Transverse colon (tissue), 3 donors: ENCODE results near the gene SPIN1.

Experiments
- EP300 ChIP-seq: sonication (generic); formaldehyde crosslinking; IDR thresholded peaks from one replicate; pipeline ENCODE4 v1.6.1; 2017; ENCODE audit warnings: antibody characterized with exemption, low read depth
- POLR2A ChIP-seq: fragments of 450-650 bp; IDR thresholded peaks from one replicate; pipeline ENCODE4 v1.6.1; 2016; ENCODE audit warnings: antibody characterized with exemption, mild to moderate bottlenecking, moderate library complexity
- TF ChIP-seq, protein P1 (sequence below), 5 experiments: fragments of 200-600 bp in 3 of 5; fragments of 450-650 bp in 2 of 5; sonication (generic) in 3 of 5; IDR thresholded peaks; 1 replicate in 2 of 5; 2 replicates in 3 of 5; pipeline ENCODE4 v1.5.1; 2016 to 2017; ENCODE audit warnings: antibody characterized with exemption in 5 of 5, inconsistent platforms in 3 of 5, mild to moderate bottlenecking in 2 of 5, moderate library complexity in 1 of 5

DNA sequence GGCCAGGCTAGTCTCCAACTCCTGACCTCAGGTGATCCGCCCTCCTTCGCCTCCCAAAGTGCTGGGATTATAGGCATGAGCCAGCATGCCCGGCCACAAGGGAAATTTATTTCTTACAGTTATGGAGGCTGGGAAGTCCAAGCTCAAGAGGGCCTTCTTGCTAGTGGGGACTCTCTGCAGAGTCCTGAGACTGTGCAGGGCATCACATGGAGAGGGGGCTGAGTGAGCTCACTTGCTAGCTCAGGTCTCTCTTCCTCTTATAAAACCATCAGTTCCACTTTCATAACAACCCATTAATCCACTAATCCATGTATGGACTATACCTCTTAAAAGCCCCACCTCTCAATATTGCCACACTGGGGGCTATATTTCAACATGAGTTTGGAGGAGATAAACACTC, 5.1 kb upstream of the SPIN1 start:
- TF ChIP-seq, protein P1, sequence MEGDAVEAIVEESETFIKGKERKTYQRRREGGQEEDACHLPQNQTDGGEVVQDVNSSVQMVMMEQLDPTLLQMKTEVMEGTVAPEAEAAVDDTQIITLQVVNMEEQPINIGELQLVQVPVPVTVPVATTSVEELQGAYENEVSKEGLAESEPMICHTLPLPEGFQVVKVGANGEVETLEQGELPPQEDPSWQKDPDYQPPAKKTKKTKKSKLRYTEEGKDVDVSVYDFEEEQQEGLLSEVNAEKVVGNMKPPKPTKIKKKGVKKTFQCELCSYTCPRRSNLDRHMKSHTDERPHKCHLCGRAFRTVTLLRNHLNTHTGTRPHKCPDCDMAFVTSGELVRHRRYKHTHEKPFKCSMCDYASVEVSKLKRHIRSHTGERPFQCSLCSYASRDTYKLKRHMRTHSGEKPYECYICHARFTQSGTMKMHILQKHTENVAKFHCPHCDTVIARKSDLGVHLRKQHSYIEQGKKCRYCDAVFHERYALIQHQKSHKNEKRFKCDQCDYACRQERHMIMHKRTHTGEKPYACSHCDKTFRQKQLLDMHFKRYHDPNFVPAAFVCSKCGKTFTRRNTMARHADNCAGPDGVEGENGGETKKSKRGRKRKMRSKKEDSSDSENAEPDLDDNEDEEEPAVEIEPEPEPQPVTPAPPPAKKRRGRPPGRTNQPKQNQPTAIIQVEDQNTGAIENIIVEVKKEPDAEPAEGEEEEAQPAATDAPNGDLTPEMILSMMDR (IDR thresholded peaks at IDR 0.05) = no peak
- TF ChIP-seq POLR2A = no peak
- no peak for TF ChIP-seq EP300
